ENCODE data around the gene TMEM120B.
"Not testable (repeated sequence)": the region's sequence is repeated elsewhere in the genome, so short reads cannot be mapped to it uniquely, and the experiment has no call there.

TMEM120B gene

GRCh38 chr12:121712461-121713256 lies at the start of gene TMEM120B:
TSS of gene TMEM120B (plus strand) at chr12:121712752. CDS start at chr12:121712896, 144 bp downstream.
- DNase-seq (ENCODE audit: low spot score): peak; percentile 98

GRCh38 chr12:121663610-121663929 lies 49.0 kb upstream of the TMEM120B start:
- DNase-seq (ENCODE audit: low spot score): no peak

- not testable (repeated sequence) for DNase-seq (ENCODE audit: low spot score)
These were observed 45.7 kb upstream of the TMEM120B start for GRCh38 chr12:121666829-121667228.

GRCh38 chr12:121668750-121669520 lies 43.6 kb upstream of the TMEM120B start:
- peak; percentile 49 for DNase-seq (ENCODE audit: low spot score)

- no peak for DNase-seq (ENCODE audit: low spot score)
These were observed 43.0 kb upstream of the TMEM120B start, which contains the start of gene MORN3 for GRCh38 chr12:121669521-121669900. TSS of gene MORN3 (minus strand) at chr12:121669654. CDS start at chr12:121669483, 171 bp downstream.

GRCh38 chr12:121673013-121673511 lies 39.5 kb upstream of the TMEM120B start:
- no peak for DNase-seq (ENCODE audit: low spot score)

GRCh38 chr12:121676190-121676589 lies 36.4 kb upstream of the TMEM120B start:
- DNase-seq (ENCODE audit: low spot score): no peak

GRCh38 chr12:121678305-121678704 lies 34.2 kb upstream of the TMEM120B start:
- no peak for DNase-seq (ENCODE audit: low spot score)

- no peak for DNase-seq (ENCODE audit: low spot score)
These were observed 33.7 kb upstream of the TMEM120B start for GRCh38 chr12:121678716-121679300.

GRCh38 chr12:121679661-121680197 lies 32.8 kb upstream of the TMEM120B start:
- not testable (repeated sequence) for DNase-seq (ENCODE audit: low spot score)

- no peak for DNase-seq (ENCODE audit: low spot score)
These were observed 23.6 kb upstream of the TMEM120B start for GRCh38 chr12:121688966-121689365.

- DNase-seq (ENCODE audit: low spot score): no peak
These were observed 23.1 kb upstream of the TMEM120B start for GRCh38 chr12:121689430-121689829.

GRCh38 chr12:121692744-121693143 lies 19.8 kb upstream of the TMEM120B start:
- not testable (repeated sequence) for DNase-seq (ENCODE audit: low spot score)

GRCh38 chr12:121693155-121693687 lies 19.3 kb upstream of the TMEM120B start:
- no peak for DNase-seq (ENCODE audit: low spot score)

GRCh38 chr12:121697093-121697698 lies 15.4 kb upstream of the TMEM120B start:
- peak; percentile 63 for DNase-seq (ENCODE audit: low spot score)

- not testable (repeated sequence) for DNase-seq (ENCODE audit: low spot score)
These were observed 14.7 kb upstream of the TMEM120B start for GRCh38 chr12:121697861-121698260.

GRCh38 chr12:121701667-121702277 lies 10.8 kb upstream of the TMEM120B start:
- DNase-seq (ENCODE audit: low spot score): no peak

- no peak for DNase-seq (ENCODE audit: low spot score)
These were observed 9.6 kb upstream of the TMEM120B start for GRCh38 chr12:121702944-121703343.

- no peak for DNase-seq (ENCODE audit: low spot score)
These were observed 7.0 kb upstream of the TMEM120B start for GRCh38 chr12:121705514-121705913.

- no peak for DNase-seq (ENCODE audit: low spot score)
These were observed 4.1 kb upstream of the TMEM120B start for GRCh38 chr12:121708313-121709063.

Data from GM03348 (cell line).